Osteocyte (in vitro differentiated cells): ENCODE results near the gene CDH13. TPM values are rescaled to one million over a fixed set of nuclear protein-coding genes. Genes with fewer than 3 reads are reported as not detected.

ENCODE experiments used
- DNase-seq: peaks from one replicate; pipeline ENCODE4 v3.0.0; 2021; ENCODE audit warnings: mixed read lengths; ENCODE audit not compliant: unreplicated experiment; ENCODE audit errors: extremely low spot score
- H3K27ac Mint-ChIP-seq: one replicate; pipeline ENCODE4 v1.8.0; 2021; ENCODE audit warnings: mild to moderate bottlenecking, mixed read lengths; ENCODE audit not compliant: unreplicated experiment
- H3K27me3 Mint-ChIP-seq: one replicate; pipeline ENCODE4 v1.8.0; 2021; ENCODE audit warnings: mixed read lengths; ENCODE audit not compliant: unreplicated experiment
- H3K36me3 Mint-ChIP-seq: one replicate; pipeline ENCODE4 v1.8.0; 2021; ENCODE audit warnings: mixed read lengths; ENCODE audit not compliant: unreplicated experiment
- H3K4me1 Mint-ChIP-seq: one replicate; pipeline ENCODE4 v1.8.0; 2021; ENCODE audit warnings: mixed read lengths; ENCODE audit not compliant: unreplicated experiment
- H3K4me3 Mint-ChIP-seq: one replicate; pipeline ENCODE4 v1.8.0; 2021; ENCODE audit warnings: mild to moderate bottlenecking, moderate library complexity, mixed read lengths; ENCODE audit not compliant: unreplicated experiment
- H3K9me3 Mint-ChIP-seq: one replicate; pipeline ENCODE4 v1.8.0; 2021; ENCODE audit warnings: mixed read lengths; ENCODE audit not compliant: unreplicated experiment
- CTCF ChIP-seq: fragments of 200-600 bp; sonication (generic); IDR thresholded peaks from 2 replicates; pipeline ENCODE4 v1.5.0; 2021; ENCODE audit warnings: antibody characterized with exemption, mild to moderate bottlenecking, moderate library complexity
- total RNA-seq: library from RNA; stranded (reverse); gene quantifications from 2 replicates; pipeline ENCODE4 v1.2.1, GENCODE V29; 2021

Gene CDH13
- total RNA-seq, 1 donor from 2014 or later, result 27.0 TPM

- Mint-ChIP-seq H3K4me3 (no peak overlapping the region), H3K4me1 (peaks cover 2% of the 10 kb centered on the region), H3K27me3 (no peaks in the 10 kb centered on the region), H3K27ac (no peak overlapping the region), H3K9me3 (peaks cover 10% of the 10 kb centered on the region), H3K36me3 (no peaks in the 10 kb centered on the region)
- no peak for DNase-seq
- TF ChIP-seq CTCF, result no peak
Measured at GRCh38 chr16:83171396-83171795, 544.6 kb downstream of the CDH13 start.

GRCh38 chr16:83174671-83175070, 547.9 kb downstream of the CDH13 start:
- Mint-ChIP-seq H3K4me3 (no peak overlapping the region), H3K27ac (no peak overlapping the region)
- no peak for DNase-seq

GRCh38 chr16:83176802-83177201, 550.0 kb downstream of the CDH13 start:
- Mint-ChIP-seq H3K9me3 (no peaks in the 10 kb centered on the region), H3K27me3 (no peaks in the 10 kb centered on the region), H3K4me1 (peaks cover 2% of the 10 kb centered on the region), H3K36me3 (no peaks in the 10 kb centered on the region), H3K4me3 (no peak overlapping the region), H3K27ac (no peak overlapping the region)
- no peak for DNase-seq
- no peak for TF ChIP-seq CTCF

More at GRCh38 chr16:83174671-83175070, 547.9 kb downstream of the CDH13 start:
- H3K9me3 Mint-ChIP-seq, result peaks cover 7% of the 10 kb centered on the region
- TF ChIP-seq CTCF, result no peak
- H3K27me3 Mint-ChIP-seq, result no peaks in the 10 kb centered on the region
- peaks cover 2% of the 10 kb centered on the region for H3K4me1 Mint-ChIP-seq
- H3K36me3 Mint-ChIP-seq, result no peaks in the 10 kb centered on the region

- Mint-ChIP-seq H3K9me3 (no peaks in the 10 kb centered on the region), H3K27ac (no peak overlapping the region), H3K4me3 (no peak overlapping the region), H3K4me1 (peaks cover 7% of the 10 kb centered on the region), H3K27me3 (no peaks in the 10 kb centered on the region), H3K36me3 (no peaks in the 10 kb centered on the region)
- TF ChIP-seq CTCF, result no peak
- DNase-seq, result no peak
Measured at GRCh38 chr16:83185902-83186301, 559.1 kb downstream of the CDH13 start.

GRCh38 chr16:83187405-83187804, 560.6 kb downstream of the CDH13 start:
- H3K4me1 Mint-ChIP-seq, result peaks cover 7% of the 10 kb centered on the region
- no peak overlapping the region for H3K4me3 Mint-ChIP-seq
- no peak overlapping the region for H3K27ac Mint-ChIP-seq
- no peak for TF ChIP-seq CTCF
- no peaks in the 10 kb centered on the region for H3K9me3 Mint-ChIP-seq
- no peak for DNase-seq
- H3K36me3 Mint-ChIP-seq, result no peaks in the 10 kb centered on the region
- no peaks in the 10 kb centered on the region for H3K27me3 Mint-ChIP-seq
